Endodermal cell (in vitro differentiated cells): ENCODE data around the gene UCN2. TPM values are rescaled to one million over a fixed set of nuclear protein-coding genes. Genes with fewer than 3 reads are reported as not detected.

Experiments
- DNase-seq: peaks from one replicate; pipeline ENCODE4 v3.0.0-alpha.2; 2017
- H3K27ac ChIP-seq: 2 replicates; pipeline ENCODE4 v1.5.1; 2013; ENCODE audit warnings: mild to moderate bottlenecking, low read depth, low read length, moderate library complexity
- H3K27me3 ChIP-seq: 2 replicates; pipeline ENCODE4 v1.6.1; 2013; ENCODE audit warnings: mild to moderate bottlenecking, low read length, moderate library complexity; ENCODE audit not compliant: insufficient read depth, control insufficient read depth, poor library complexity, severe bottlenecking
- H3K36me3 ChIP-seq: 2 replicates; pipeline ENCODE4 v1.7.0; 2013; ENCODE audit warnings: mild to moderate bottlenecking, low read length, moderate library complexity; ENCODE audit not compliant: control insufficient read depth, insufficient read depth
- H3K4me1 ChIP-seq: one replicate; pipeline ENCODE4 v1.7.0; 2013; ENCODE audit warnings: low read length; ENCODE audit not compliant: control insufficient read depth, insufficient read depth
- H3K4me3 ChIP-seq: 2 replicates; pipeline ENCODE4 v1.5.1; 2013; ENCODE audit warnings: mild to moderate bottlenecking, low read length, moderate library complexity
- H3K9ac ChIP-seq: 2 replicates; pipeline ENCODE4 v1.6.1; 2013; ENCODE audit warnings: mild to moderate bottlenecking, low read length, moderate library complexity; ENCODE audit not compliant: poor library complexity, severe bottlenecking; ENCODE audit errors: extremely low read depth
- H3K9me3 ChIP-seq: 2 replicates; pipeline ENCODE4 v1.6.1; 2013; ENCODE audit warnings: mild to moderate bottlenecking, low read length, moderate library complexity; ENCODE audit not compliant: control insufficient read depth
- H3K27ac Mint-ChIP-seq: 2 replicates; pipeline ENCODE4 v1.8.0; 2020; ENCODE audit warnings: mixed read lengths
- H3K27me3 Mint-ChIP-seq: 2 replicates; pipeline ENCODE4 v1.8.0; 2021; ENCODE audit warnings: mild to moderate bottlenecking, mixed read lengths; ENCODE audit not compliant: insufficient read depth
- H3K36me3 Mint-ChIP-seq: 2 replicates; pipeline ENCODE4 v1.8.0; 2020; ENCODE audit warnings: low read depth, mixed read lengths
- H3K4me1 Mint-ChIP-seq: 2 replicates; pipeline ENCODE4 v1.8.0; 2020; ENCODE audit warnings: mixed read lengths
- H3K4me3 Mint-ChIP-seq: 2 replicates; pipeline ENCODE4 v1.8.0; 2020; ENCODE audit warnings: mild to moderate bottlenecking, moderate library complexity, mixed read lengths
- H3K9me3 Mint-ChIP-seq: 2 replicates; pipeline ENCODE4 v1.8.0; 2020; ENCODE audit warnings: mild to moderate bottlenecking, mixed read lengths
- CTCF ChIP-seq: fragments of 200-600 bp; sonication (generic); conservative IDR thresholded peaks from 2 replicates; pipeline ENCODE4 v1.5.0; 2021; ENCODE audit warnings: antibody characterized with exemption, mild to moderate bottlenecking
- WGBS, 2 experiments: methylation state at CpG; one replicate each; pipeline versions ENCODE4 v1.1.5 to v1.1.7; 2013; ENCODE audit warnings: missing lambda C conversion rate in 2 of 2, mixed read lengths in 1 of 2; ENCODE audit not compliant: insufficient coverage in 1 of 2, insufficient read length in 1 of 2; 5-methylcytosine and 5-hydroxymethylcytosine counted together
- total RNA-seq, 2 donors: library from RNA; stranded (reverse); fragmentation: NEBNext Ultra II Directional in 1 of 2; extraction: Animal tissue kit (Norgen Biotek cat#: 25700) in 1 of 2; gene quantifications; 2 replicates in 1 of 2; 3 replicates in 1 of 2; pipeline ENCODE4 v1.2.1, GENCODE V29; 2021

Gene UCN2
- total RNA-seq, 2 donors from 2014 or later: not detected

GRCh38 chr3:48597408-48597800, 33.8 kb upstream of the UCN2 start:
- Mint-ChIP-seq H3K4me1 (peaks cover 13% of the 10 kb centered on the region), H3K4me3 (no peak overlapping the region), H3K27ac (peak overlapping the region; percentile 53), H3K27me3 (peaks cover 9% of the 10 kb centered on the region), H3K36me3 (peaks cover 42% of the 10 kb centered on the region), H3K9me3 (no peaks in the 10 kb centered on the region)
- DNase-seq: no peak
- H3K9ac ChIP-seq: no peak overlapping the region
- no peaks in the 10 kb centered on the region for H3K4me1 ChIP-seq
- peaks cover 17% of the 10 kb centered on the region for H3K27me3 ChIP-seq
- H3K4me3 ChIP-seq: no peak overlapping the region
- no peak for TF ChIP-seq CTCF
- no peak overlapping the region for H3K27ac ChIP-seq
- H3K9me3 ChIP-seq: no peaks in the 10 kb centered on the region
- 94% methylated on average over 6 of the region's 6 CpGs for WGBS, 2 experiments
- H3K36me3 ChIP-seq: peaks cover 34% of the 10 kb centered on the region

- Mint-ChIP-seq H3K9me3 (no peaks in the 10 kb centered on the region), H3K27me3 (peaks cover 9% of the 10 kb centered on the region), H3K36me3 (peaks cover 38% of the 10 kb centered on the region), H3K4me3 (no peak overlapping the region), H3K27ac (peak overlapping the region; percentile 53), H3K4me1 (peaks cover 13% of the 10 kb centered on the region)
- Histone ChIP-seq H3K4me1 (no peaks in the 10 kb centered on the region), H3K27ac (no peak overlapping the region), H3K36me3 (peaks cover 32% of the 10 kb centered on the region), H3K27me3 (peaks cover 17% of the 10 kb centered on the region), H3K9ac (no peak overlapping the region), H3K9me3 (no peaks in the 10 kb centered on the region), H3K4me3 (no peak overlapping the region)
- 89 to 91% methylated on average over 6 to 8 of the region's 8 CpGs for WGBS, 2 experiments
- TF ChIP-seq CTCF: no peak
- no peak for DNase-seq
Observed at GRCh38 chr3:48596676-48597407, 33.3 kb upstream of the UCN2 start.

GRCh38 chr3:48596157-48596556, 32.6 kb upstream of the UCN2 start:
- Histone ChIP-seq H3K9ac (no peak overlapping the region), H3K27me3 (peaks cover 17% of the 10 kb centered on the region), H3K4me3 (no peak overlapping the region), H3K4me1 (no peaks in the 10 kb centered on the region), H3K9me3 (no peaks in the 10 kb centered on the region), H3K27ac (no peak overlapping the region), H3K36me3 (peaks cover 26% of the 10 kb centered on the region)
- TF ChIP-seq CTCF: no peak
- no peak overlapping the region for H3K4me3 Mint-ChIP-seq
- WGBS, 2 experiments: 79 to 87% methylated on average over 3 to 5 of the region's 5 CpGs
- no peaks in the 10 kb centered on the region for H3K9me3 Mint-ChIP-seq
- H3K36me3 Mint-ChIP-seq: peaks cover 33% of the 10 kb centered on the region
- peak; percentile 58 for DNase-seq
- H3K27me3 Mint-ChIP-seq: peaks cover 9% of the 10 kb centered on the region
- peaks cover 13% of the 10 kb centered on the region for H3K4me1 Mint-ChIP-seq
- H3K27ac Mint-ChIP-seq: no peak overlapping the region
